ENCODE data around the gene ARL3.

DNA sequence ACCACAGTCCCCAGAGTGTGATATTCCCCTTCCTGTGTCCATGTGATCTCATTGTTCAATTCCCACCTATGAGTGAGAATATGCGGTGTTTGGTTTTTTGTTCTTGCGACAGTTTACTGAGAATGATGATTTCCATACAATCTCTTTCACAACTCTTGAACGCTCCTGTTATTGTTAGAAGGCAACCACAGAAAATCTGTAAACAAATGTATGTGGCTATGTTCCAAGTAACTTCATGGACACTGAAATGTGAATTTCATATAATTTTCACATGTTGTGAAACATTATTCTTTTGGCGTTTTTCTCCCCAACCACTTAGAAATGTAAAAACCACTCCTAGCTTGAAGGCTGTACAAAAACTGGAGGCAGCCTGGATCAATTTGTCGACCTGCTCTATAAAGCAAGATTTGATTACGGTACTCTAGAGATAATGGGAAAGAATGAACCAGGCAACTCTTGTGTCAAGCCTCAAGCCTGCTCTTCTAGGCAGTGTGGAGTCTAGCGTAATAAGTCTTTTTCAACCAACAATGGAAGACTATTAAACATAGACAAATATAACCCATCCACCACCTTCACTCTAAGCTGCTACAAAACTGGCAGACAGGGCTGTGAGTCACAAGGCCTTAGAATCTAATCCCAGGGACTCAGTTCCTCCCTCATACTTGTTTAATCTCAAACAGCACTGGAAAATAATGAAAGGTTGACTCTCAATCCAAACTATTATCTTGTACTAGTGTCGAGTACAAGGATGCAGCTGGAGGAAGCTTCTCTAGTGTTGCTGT lies 22.7 kb downstream of the ARL3 start:
- TF ChIP-seq CTCF (IDR thresholded peaks at IDR 0.05) (no peak), POLR2A (IDR thresholded peaks at IDR 0.05) (no peak)

Measured in lower leg skin (tissue), 3 donors.